Activated naive CD4-positive, alpha-beta T cell treated with anti-CD3 and anti-CD28 coated beads, Interleukin-2, amount 10 ng/mL, durations not matched to agents 7 days and 5 days (primary cell): Measurements from ENCODE around the gene SMIM1.

Source experiments
- CTCF ChIA-PET: fragments of 350-600 bp; sonication (Branson Sonifier 250); formaldehyde crosslinking; loops from one replicate; lab custom pipeline; 2021; ENCODE audit warnings: antibody characterized with exemption; lab: Charles Lee
- DNase-seq: peaks from one replicate; pipeline ENCODE4 v3.0.0-alpha.2; 2020
- H3K27ac Mint-ChIP-seq: one replicate; pipeline ENCODE4 v1.8.0; 2021; ENCODE audit warnings: mild to moderate bottlenecking, moderate library complexity, mixed read lengths
- H3K27me3 Mint-ChIP-seq: one replicate; pipeline ENCODE4 v1.8.0; 2021; ENCODE audit warnings: mild to moderate bottlenecking, mixed read lengths
- H3K36me3 Mint-ChIP-seq: one replicate; pipeline ENCODE4 v1.8.0; 2021; ENCODE audit warnings: mixed read lengths
- H3K4me1 Mint-ChIP-seq: one replicate; pipeline ENCODE4 v1.8.0; 2021; ENCODE audit warnings: mixed read lengths
- H3K4me3 Mint-ChIP-seq: one replicate; pipeline ENCODE4 v1.8.0; 2021; ENCODE audit warnings: mild to moderate bottlenecking, moderate library complexity, mixed read lengths
- H3K9me3 Mint-ChIP-seq: one replicate; pipeline ENCODE4 v1.8.0; 2021; ENCODE audit warnings: mixed read lengths

SMIM1 gene

DNA sequence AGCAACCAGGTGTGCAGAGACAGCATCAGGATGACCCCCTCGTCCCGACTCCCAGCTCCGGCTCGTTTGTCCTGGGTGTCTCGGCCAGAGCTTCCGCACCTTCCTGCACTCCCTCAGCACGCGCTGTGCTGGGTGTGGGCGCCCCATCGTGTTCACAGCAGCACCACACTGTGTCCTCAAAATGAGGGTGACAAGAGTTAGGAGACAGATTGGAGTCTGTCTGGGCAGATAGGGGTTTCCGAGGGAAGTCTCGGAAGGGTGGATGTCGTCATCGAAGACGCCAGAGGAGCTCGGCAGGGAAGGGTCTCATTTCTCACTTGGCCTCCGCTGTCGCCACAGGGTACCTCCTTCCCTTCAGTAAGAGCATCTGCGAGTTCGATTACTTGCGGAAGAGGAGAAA is 16.2 kb upstream of the SMIM1 start:
- Mint-ChIP-seq H3K4me3 (no peak overlapping the region), H3K27me3 (peaks cover 29% of the 10 kb centered on the region), H3K4me1 (no peaks in the 10 kb centered on the region), H3K36me3 (no peaks in the 10 kb centered on the region), H3K27ac (no peak overlapping the region), H3K9me3 (no peaks in the 10 kb centered on the region)
- CTCF ChIA-PET, result no interaction called here
- DNase-seq, result no peak

DNA sequence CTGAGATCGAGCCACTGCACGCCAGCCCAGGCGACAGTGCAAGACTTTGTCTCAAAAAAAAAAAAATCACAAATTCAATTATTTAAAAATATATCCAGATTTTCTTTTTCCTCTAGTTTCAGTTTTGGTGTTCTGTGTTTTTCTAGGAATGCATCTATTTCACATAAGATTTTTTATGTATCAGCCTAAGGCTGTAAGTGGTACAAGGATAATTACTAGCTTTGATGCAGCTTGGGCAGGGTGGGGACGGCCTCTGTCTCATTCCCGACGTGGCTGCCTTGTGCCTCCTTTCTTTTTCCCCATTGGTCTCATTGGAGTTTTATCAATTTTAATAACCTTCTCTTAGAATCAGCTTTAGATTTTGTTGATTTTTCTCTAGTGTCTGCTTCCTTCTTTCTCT is 13.4 kb upstream of the SMIM1 start:
- H3K4me1 Mint-ChIP-seq, result no peaks in the 10 kb centered on the region
- H3K4me3 Mint-ChIP-seq, result no peak overlapping the region
- CTCF ChIA-PET, result interaction anchor here (0.6 to 0.9 kb wide), 2 partner anchors 8 to 35 kb away, joined by 3 read pairs; no protein-coding TSS in a partner anchor
- peaks cover 22% of the 10 kb centered on the region for H3K27me3 Mint-ChIP-seq
- H3K27ac Mint-ChIP-seq, result no peak overlapping the region
- H3K9me3 Mint-ChIP-seq, result no peaks in the 10 kb centered on the region
- no peaks in the 10 kb centered on the region for H3K36me3 Mint-ChIP-seq
- DNase-seq, result no peak

DNA sequence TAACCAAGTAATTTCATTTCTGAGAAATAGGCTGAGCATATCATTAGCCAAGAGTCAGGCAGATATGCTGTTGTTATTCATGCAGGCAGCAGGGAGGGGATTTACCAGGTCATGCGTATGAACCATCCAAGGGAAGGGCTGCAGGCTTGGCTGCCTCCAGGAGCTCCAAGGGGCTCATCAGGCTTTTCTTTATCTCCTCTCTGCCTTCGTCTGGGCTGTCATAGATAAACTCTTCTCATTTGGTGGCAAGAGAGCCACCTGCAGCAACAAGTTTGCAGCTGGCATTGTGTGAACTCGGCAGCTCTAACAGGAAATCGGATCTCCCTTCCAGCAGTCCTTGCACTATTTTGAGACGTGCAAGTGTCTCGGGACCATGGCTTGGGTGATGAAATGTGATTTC is 12.8 kb upstream of the SMIM1 start:
- Mint-ChIP-seq H3K4me1 (no peaks in the 10 kb centered on the region), H3K36me3 (no peaks in the 10 kb centered on the region), H3K9me3 (no peaks in the 10 kb centered on the region), H3K27me3 (peaks cover 22% of the 10 kb centered on the region), H3K27ac (no peak overlapping the region), H3K4me3 (no peak overlapping the region)
- no peak for DNase-seq
- CTCF ChIA-PET, result no interaction called here

DNA sequence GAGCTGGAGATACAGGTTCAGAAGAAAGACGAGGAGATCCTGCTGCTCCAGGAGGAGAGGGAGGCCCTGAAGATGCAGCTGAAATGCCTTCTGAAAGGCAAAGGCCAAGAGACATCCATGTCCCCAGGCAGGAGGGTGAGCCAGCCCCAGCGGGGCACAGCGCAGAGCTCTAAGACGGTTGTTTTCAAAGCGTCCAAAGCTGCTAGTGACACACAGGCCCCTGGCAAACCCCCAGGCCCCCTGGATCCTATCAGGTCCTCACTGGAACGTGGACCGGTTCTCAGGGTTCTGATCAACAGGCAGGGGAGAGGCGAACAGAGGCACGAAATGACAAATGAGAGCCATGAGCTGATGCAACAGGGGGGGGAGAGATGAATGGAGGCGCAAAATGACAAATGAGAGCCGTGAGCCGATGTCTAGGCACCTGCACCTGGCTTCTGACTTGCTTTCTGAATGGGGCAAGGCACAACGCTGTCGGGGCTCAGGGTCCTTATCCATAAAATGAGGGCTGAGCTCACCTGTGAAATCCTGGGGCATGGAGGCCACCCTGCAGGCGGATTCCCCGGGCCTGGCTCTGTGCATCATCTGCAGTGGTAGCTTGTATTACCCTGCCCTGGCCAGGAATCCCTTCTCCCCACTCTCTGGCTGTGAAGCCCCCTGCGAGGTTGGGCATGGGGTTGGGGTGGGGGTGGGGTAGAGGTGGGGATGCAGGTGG is 11.1 kb upstream of the SMIM1 start:
- no peak for DNase-seq
- Mint-ChIP-seq H3K4me1 (no peaks in the 10 kb centered on the region), H3K36me3 (no peaks in the 10 kb centered on the region), H3K27me3 (peaks cover 24% of the 10 kb centered on the region), H3K9me3 (no peaks in the 10 kb centered on the region), H3K4me3 (no peak overlapping the region), H3K27ac (no peak overlapping the region)
- CTCF ChIA-PET, result no interaction called here

DNA sequence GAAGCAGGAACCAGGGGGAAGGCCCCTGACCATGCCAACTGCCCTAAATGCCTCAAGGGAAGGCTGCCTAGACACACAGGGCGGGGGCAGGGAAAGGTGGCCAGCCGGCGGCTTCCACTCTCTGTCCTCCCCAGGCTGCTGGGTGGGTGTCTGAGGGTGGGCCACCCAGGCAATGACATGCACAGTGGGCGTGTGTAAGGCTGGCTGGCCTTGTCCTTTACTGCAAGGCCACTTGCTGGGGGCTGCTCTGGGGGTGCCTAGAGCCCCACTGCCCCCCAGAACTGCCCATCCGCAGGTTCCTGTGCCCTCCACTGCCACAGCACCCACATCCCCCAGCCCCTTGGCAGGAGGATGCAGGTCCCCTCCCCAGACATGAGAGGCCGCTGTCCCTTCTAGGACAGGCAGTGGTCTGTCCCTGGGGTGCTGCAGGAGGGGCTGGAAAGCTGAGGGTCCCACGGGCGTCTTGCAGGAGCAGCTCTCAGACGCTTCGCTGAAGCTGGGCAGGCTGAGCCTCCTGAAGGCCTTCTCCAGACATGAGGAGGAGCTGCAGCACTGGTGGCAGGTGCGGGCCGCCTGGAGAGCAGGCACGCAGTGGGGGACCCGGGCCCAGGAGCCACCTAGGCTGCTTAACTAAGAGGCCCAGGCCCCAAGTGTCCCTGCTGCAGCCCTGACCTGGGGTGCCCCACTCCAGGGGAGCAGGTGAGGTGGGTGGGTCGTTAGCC is 10.2 kb upstream of the SMIM1 start:
- DNase-seq, result no peak
- no peaks in the 10 kb centered on the region for H3K4me1 Mint-ChIP-seq
- peaks cover 28% of the 10 kb centered on the region for H3K27me3 Mint-ChIP-seq
- no peaks in the 10 kb centered on the region for H3K36me3 Mint-ChIP-seq
- no peak overlapping the region for H3K27ac Mint-ChIP-seq
- H3K4me3 Mint-ChIP-seq, result no peak overlapping the region
- CTCF ChIA-PET, result no interaction called here
- H3K9me3 Mint-ChIP-seq, result no peaks in the 10 kb centered on the region

GRCh38 chr1:3762873-3763228 is 9.7 kb upstream of the SMIM1 start:
- CTCF ChIA-PET, result no interaction called here
- Mint-ChIP-seq H3K4me3 (no peak overlapping the region), H3K4me1 (no peaks in the 10 kb centered on the region), H3K9me3 (no peaks in the 10 kb centered on the region), H3K27me3 (peaks cover 34% of the 10 kb centered on the region), H3K27ac (no peak overlapping the region), H3K36me3 (no peaks in the 10 kb centered on the region)
- no peak for DNase-seq

GRCh38 chr1:3763351-3764125 is 9.0 kb upstream of the SMIM1 start:
- DNase-seq, result no peak
- Mint-ChIP-seq H3K27ac (no peak overlapping the region), H3K27me3 (peaks cover 35% of the 10 kb centered on the region), H3K36me3 (no peaks in the 10 kb centered on the region), H3K4me1 (no peaks in the 10 kb centered on the region), H3K9me3 (no peaks in the 10 kb centered on the region), H3K4me3 (no peak overlapping the region)
- CTCF ChIA-PET, result no interaction called here

GRCh38 chr1:3767328-3767925 is 5.1 kb upstream of the SMIM1 start:
- H3K4me1 Mint-ChIP-seq, result peaks cover 5% of the 10 kb centered on the region
- CTCF ChIA-PET, result interaction anchor here (0.7 to 1.2 kb wide), 3 partner anchors 9 to 133 kb away, joined by 3 read pairs; partner anchors contain the start of genes C1orf174 and LRRC47
- DNase-seq, result no peak
- no peak overlapping the region for H3K4me3 Mint-ChIP-seq
- H3K27ac Mint-ChIP-seq, result no peak overlapping the region
- H3K36me3 Mint-ChIP-seq, result no peaks in the 10 kb centered on the region
- no peaks in the 10 kb centered on the region for H3K9me3 Mint-ChIP-seq
- peaks cover 52% of the 10 kb centered on the region for H3K27me3 Mint-ChIP-seq

GRCh38 chr1:3768811-3769390 is 3.6 kb upstream of the SMIM1 start:
- H3K36me3 Mint-ChIP-seq, result no peaks in the 10 kb centered on the region
- H3K27me3 Mint-ChIP-seq, result peaks cover 63% of the 10 kb centered on the region
- no peak overlapping the region for H3K27ac Mint-ChIP-seq
- H3K9me3 Mint-ChIP-seq, result no peaks in the 10 kb centered on the region
- H3K4me3 Mint-ChIP-seq, result no peak overlapping the region
- DNase-seq, result no peak
- peaks cover 5% of the 10 kb centered on the region for H3K4me1 Mint-ChIP-seq
- CTCF ChIA-PET, result no interaction called here

DNA sequence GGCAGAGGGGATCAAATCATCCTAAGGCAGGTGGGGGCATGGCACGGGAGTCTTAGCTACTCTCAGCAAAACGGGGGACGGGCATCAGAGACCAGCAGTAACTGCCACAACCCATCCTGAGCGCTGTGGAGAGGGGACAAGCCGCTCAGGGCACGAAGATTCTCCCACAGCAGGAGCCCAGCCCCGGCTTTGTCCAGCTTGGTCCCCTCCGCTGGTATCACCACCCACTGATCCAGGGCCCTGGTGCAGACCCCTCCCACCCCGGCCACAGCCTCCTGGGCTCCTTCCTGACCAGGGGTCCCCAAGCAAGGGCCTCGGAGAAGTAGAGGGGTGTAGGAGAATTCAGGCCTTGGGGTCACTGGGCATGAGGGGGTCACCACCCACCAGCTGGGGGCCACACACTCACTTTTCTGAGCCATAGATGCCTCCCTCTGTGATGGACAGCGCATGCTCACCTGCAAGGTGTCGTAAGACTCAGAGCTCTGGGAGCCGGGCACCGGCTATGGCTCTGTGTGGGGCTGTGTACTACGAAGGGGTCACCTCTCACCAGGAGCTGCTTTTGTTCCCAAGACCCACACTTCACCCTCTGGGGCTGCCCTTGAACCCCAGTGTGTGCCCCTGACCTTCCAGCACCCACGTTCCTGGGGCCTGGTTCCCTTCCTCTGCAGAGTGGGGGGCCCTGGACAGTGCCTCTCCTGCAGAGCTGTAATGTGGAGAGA is 2.3 kb upstream of the SMIM1 start:
- no peak for DNase-seq
- no peaks in the 10 kb centered on the region for H3K9me3 Mint-ChIP-seq
- H3K4me3 Mint-ChIP-seq, result peak overlapping the region; percentile 2
- CTCF ChIA-PET, result no interaction called here
- peaks cover 63% of the 10 kb centered on the region for H3K27me3 Mint-ChIP-seq
- no peak overlapping the region for H3K27ac Mint-ChIP-seq
- H3K36me3 Mint-ChIP-seq, result no peaks in the 10 kb centered on the region
- H3K4me1 Mint-ChIP-seq, result peaks cover 5% of the 10 kb centered on the region

GRCh38 chr1:3771108-3772026 is 1.2 kb upstream of the SMIM1 start:
- Mint-ChIP-seq H3K27ac (no peak overlapping the region), H3K4me3 (peak overlapping the region; percentile 57), H3K9me3 (no peaks in the 10 kb centered on the region), H3K36me3 (no peaks in the 10 kb centered on the region), H3K4me1 (peaks cover 8% of the 10 kb centered on the region), H3K27me3 (peaks cover 65% of the 10 kb centered on the region)
- CTCF ChIA-PET, result no interaction called here
- no peak for DNase-seq

DNA sequence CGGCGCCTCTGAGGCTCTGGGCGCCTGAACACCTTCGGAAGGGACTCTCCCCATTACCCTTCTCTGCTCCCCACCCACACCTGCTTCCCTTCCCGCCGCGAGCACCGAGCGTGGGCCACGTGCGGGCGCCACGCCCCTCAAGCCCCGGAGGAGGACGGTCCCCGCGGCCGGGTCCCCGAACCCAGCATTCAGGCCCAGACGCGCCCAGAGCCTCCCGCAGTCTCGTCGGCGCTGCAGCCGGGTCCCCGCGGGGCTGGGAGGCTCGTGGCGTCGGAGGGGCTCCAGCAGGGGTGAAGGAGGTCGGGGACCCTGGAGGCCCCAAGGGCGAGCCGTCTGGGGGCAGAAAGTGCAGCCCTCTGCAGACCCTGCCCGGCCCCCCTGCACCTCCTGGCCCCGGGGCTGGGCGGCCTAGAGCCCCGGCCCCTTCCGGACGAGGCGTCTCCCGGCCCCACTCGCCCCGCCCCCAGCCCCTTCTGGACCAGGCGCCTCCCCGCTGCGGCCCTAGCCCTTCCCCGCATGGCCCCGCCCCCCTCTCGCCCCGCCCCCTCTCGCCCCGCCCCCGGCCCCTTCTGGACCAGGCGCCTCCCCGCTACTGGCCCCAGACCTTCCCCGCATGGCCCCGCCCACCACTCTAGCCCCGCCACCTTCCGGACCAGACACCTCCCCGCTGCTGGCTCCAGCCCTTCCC is 378 bp upstream of the SMIM1 start:
- CTCF ChIA-PET, result no interaction called here
- peaks cover 59% of the 10 kb centered on the region for H3K27me3 Mint-ChIP-seq

More for the DNA sequence above, 378 bp upstream of the SMIM1 start:
- H3K36me3 Mint-ChIP-seq, result no peaks in the 10 kb centered on the region
- no peak overlapping the region for H3K27ac Mint-ChIP-seq
- H3K4me1 Mint-ChIP-seq, result peaks cover 8% of the 10 kb centered on the region
- DNase-seq, result peak; percentile 94
- no peaks in the 10 kb centered on the region for H3K9me3 Mint-ChIP-seq
- H3K4me3 Mint-ChIP-seq, result peak overlapping the region; percentile 57
